ENCODE data around the gene RASAL2.
"Not testable (repeated sequence)": the region's sequence is repeated elsewhere in the genome, so short reads cannot be mapped to it uniquely, and the experiment has no call there.

The RASAL2 gene

DNA sequence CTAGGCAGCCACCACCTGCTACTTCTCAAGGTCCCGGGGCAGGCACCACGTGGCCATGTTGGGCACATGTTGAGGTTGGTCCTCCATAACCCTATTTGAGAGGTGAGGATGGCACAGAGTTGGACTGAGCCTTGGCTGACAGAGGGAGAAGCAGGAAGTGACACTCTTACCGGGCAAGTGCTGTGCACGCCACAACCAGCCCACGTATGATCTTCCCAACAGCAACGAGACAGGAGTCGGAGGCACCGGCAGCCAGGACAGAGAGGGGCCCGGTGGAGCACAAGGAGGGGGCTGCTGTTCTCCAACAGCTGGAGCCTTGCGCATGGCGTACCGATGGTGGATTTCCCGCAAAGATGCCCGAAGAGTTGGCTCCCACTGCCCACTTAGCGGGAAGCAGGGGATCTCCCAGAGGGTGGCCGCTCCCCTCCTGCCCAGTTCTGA, 399.4 kb downstream of the RASAL2 start:
- no peak overlapping the region for H3K4me3 Mint-ChIP-seq
- no peaks in the 10 kb centered on the region for H3K4me1 Mint-ChIP-seq
- ATAC-seq (replicated peaks): no peak
- H3K27me3 Mint-ChIP-seq: peaks cover 0 to 4% of the 10 kb centered on the region in 2 donors
- DNase-seq: no peak
- H3K36me3 Mint-ChIP-seq: no peaks in the 10 kb centered on the region
- no peaks in the 10 kb centered on the region for H3K9me3 Mint-ChIP-seq
- H3K27ac Mint-ChIP-seq: no peak overlapping the region

DNA sequence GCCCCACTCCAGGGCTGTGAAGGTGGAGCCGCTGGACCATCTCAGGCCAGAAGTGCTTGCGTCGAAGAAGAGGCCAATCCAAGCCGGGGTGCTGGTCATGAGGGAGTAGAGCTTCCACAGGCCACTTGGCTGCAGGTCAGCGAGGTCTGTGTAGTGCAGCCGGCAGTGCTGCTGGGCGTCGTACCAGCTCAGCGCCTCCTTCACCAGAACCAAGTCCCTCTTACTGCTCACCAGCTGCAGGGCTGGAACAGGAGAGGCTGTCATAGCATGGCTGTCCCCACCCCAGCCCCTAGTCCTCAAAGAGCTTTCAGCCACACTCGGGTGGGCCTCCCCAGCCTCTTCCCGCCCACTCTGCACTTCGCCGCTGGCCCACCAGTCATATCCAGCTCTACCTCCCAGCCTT, 400.7 kb downstream of the RASAL2 start:
- no peaks in the 10 kb centered on the region for H3K27me3 Mint-ChIP-seq
- ATAC-seq (replicated peaks) (no peak), DNase-seq (no peak)
- no peak overlapping the region for H3K4me3 Mint-ChIP-seq
- H3K27ac Mint-ChIP-seq: no peak overlapping the region
- no peaks in the 10 kb centered on the region for H3K36me3 Mint-ChIP-seq
- no peaks in the 10 kb centered on the region for H3K9me3 Mint-ChIP-seq
- no peaks in the 10 kb centered on the region for H3K4me1 Mint-ChIP-seq

DNA sequence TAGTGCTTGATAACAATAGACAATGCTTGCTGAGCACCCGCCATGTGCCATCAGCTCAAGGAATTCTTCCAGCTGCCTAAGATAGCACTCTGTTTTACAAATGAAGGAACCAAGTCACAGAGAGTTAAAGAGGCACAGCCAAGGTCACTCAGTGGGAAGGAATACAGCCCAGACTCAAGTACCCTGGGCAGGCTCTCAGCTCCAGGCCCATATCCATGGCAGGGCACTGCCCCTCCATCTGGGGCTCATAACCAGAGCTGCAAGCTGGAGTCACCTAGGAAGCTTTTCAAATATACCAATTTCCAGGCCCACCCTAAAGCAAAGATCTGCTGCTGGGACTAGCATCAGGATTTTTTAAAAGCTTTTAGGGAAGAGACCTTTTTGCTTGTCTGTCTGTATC, 401.3 kb downstream of the RASAL2 start:
- no peak for ATAC-seq (replicated peaks)
- Mint-ChIP-seq H3K27ac (no peak overlapping the region), H3K27me3 (no peaks in the 10 kb centered on the region), H3K4me1 (no peaks in the 10 kb centered on the region), H3K4me3 (no peak overlapping the region), H3K9me3 (no peaks in the 10 kb centered on the region), H3K36me3 (no peaks in the 10 kb centered on the region)
- DNase-seq: no peak

DNA sequence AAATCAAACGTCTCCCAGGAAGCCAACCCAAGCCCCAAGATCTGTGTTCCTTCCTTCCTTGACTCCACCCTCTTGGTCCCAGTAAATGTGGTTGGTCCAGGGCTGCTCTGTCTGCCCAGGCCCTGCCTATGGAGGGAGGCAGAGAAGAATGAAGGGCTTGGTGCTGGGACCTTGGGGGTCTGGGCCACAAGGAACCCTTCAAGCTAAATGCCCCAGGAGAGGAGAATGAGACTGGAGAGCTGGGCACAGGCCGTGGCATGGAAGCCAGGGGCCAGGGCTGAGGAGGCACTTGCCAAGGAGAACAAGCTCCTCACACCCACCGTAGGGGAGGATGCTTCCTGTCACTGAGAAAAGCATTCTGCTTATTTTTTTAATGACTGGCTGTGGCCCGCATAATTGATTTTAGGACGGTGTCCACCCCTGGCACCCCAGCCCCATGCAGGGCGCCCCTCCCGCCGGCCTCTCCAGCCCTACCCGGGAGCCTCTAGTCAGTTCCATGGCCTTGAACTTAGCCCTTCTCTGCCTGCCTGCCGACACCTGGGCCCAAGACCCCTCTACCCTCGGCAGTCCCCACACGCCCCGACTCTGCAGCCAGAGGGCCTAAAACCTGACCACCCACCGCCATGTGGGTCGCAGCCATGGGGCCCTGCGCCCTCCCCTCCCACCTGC, 402.0 kb downstream of the RASAL2 start:
- no peaks in the 10 kb centered on the region for H3K4me1 Mint-ChIP-seq
- no peaks in the 10 kb centered on the region for H3K9me3 Mint-ChIP-seq
- no peak for ATAC-seq (replicated peaks)
- no peak overlapping the region for H3K4me3 Mint-ChIP-seq
- H3K27ac Mint-ChIP-seq: no peak overlapping the region
- H3K27me3 Mint-ChIP-seq: no peaks in the 10 kb centered on the region
- no peaks in the 10 kb centered on the region for H3K36me3 Mint-ChIP-seq
- DNase-seq: no peak

DNA sequence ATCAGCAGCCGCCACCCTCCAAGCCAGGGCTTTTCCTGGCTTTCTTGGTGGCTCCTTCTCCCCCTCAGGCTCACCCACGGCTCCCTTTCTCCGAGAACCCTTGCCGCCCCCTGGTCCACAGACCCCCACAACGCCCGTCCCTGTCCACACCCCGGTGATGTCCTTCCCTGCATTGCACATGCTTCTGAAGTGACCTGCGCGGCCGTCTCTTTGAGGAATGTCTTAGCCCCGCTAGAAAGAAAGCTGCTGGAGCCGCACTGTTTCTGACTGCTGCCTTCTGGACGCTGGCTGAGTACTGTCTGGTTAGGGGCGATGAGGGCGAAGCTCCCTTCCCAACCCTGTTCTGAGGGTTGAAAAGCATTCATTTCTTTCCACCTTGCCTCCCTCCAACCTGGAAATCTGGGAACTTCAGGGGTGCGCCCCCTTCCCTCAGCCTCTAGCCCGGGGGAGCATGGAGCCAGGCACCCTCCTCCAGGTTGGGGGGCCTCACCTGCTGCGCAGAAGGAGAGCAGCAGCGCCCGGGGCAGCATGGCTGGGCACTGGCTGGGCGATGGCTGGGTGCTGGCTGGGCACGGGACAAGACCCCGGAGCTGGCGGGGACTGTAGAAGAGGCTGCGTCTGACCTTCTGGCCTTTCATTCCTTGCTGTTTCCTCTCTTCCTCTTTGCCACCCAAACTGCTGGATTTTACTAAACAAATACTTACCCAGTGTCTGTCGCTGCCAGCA, 402.7 kb downstream of the RASAL2 start, which contains the start of gene CLEC20A:
Gene CLEC20A, minus strand, starts transcription at position 555 of the 726 bp plus-strand sequence. Its CDS starts 25 bp downstream, at position 530.
- Mint-ChIP-seq H3K36me3 (no peaks in the 10 kb centered on the region), H3K27me3 (no peaks in the 10 kb centered on the region), H3K27ac (no peak within 1 kb of the TSS), H3K4me3 (no peak within 1 kb of the TSS), H3K9me3 (no peaks in the 10 kb centered on the region), H3K4me1 (peaks cover 1 to 2% of the 10 kb centered on the region in 2 donors)
- no peak for DNase-seq
- ATAC-seq (replicated peaks): no peak

- ATAC-seq (replicated peaks): no peak
- no peak overlapping the region for H3K4me3 Mint-ChIP-seq
- H3K36me3 Mint-ChIP-seq: no peaks in the 10 kb centered on the region
- no peaks in the 10 kb centered on the region for H3K9me3 Mint-ChIP-seq
- peaks cover 3 to 5% of the 10 kb centered on the region in 2 donors for H3K4me1 Mint-ChIP-seq
- no peak overlapping the region for H3K27ac Mint-ChIP-seq
- no peaks in the 10 kb centered on the region for H3K27me3 Mint-ChIP-seq
- no peak for DNase-seq
Measured at GRCh38 chr1:178497903-178498478, 404.1 kb downstream of the RASAL2 start.

GRCh38 chr1:178498896-178499675, 405.2 kb downstream of the RASAL2 start:
- ATAC-seq (replicated peaks) (no peak), DNase-seq (no peak)
- Mint-ChIP-seq H3K36me3 (no peaks in the 10 kb centered on the region), H3K9me3 (no peaks in the 10 kb centered on the region), H3K4me1 (peaks cover 3 to 5% of the 10 kb centered on the region in 2 donors), H3K4me3 (no peak overlapping the region), H3K27me3 (peaks cover 4 to 7% of the 10 kb centered on the region in 2 donors), H3K27ac (no peak overlapping the region)

GRCh38 chr1:178500091-178500770, 406.3 kb downstream of the RASAL2 start:
- H3K9me3 Mint-ChIP-seq: no peaks in the 10 kb centered on the region
- no peak overlapping the region for H3K4me3 Mint-ChIP-seq
- ATAC-seq (replicated peaks) (no peak), DNase-seq (no peak)
- H3K4me1 Mint-ChIP-seq: peaks cover 3 to 5% of the 10 kb centered on the region in 2 donors
- H3K27ac Mint-ChIP-seq: no peak overlapping the region
- peaks cover 5 to 10% of the 10 kb centered on the region in 2 donors for H3K27me3 Mint-ChIP-seq
- H3K36me3 Mint-ChIP-seq: no peaks in the 10 kb centered on the region

DNA sequence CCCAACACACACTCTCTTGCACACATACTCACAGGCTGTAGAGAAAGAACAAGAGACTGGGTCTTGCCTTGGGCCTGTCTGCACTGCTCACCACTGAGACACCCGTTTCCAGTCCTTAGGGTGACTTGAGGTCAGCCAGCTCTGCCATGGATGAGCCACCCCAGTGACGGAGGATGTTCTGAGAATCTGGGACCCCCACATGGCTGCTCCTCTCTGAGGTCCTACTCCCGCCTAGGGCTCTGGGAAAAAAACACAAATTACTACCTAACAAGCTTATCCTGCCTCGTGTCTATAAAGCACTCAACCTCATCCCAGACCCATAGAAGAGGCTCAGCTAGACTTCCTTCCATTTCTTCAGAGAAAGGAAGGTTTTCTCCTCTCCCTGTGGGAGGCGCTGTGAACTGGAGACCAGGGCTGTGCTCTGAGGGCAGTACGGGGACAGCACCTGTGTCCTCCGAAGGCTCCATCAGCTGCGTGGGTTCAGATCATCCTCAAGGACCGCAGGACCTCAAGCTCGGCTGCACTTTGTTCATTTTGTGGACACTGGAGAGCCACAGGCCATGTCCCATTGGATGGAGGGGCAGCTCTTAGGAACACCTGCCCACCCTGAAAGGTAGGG, 407.1 kb downstream of the RASAL2 start:
- H3K27ac Mint-ChIP-seq: no peak overlapping the region
- H3K4me1 Mint-ChIP-seq: peaks cover 3 to 5% of the 10 kb centered on the region in 2 donors
- ATAC-seq (replicated peaks) (peak; percentile 8 to 22), DNase-seq (no peak)
- peaks cover 6 to 10% of the 10 kb centered on the region in 2 donors for H3K27me3 Mint-ChIP-seq
- H3K4me3 Mint-ChIP-seq: no peak overlapping the region
- no peaks in the 10 kb centered on the region for H3K36me3 Mint-ChIP-seq
- no peaks in the 10 kb centered on the region for H3K9me3 Mint-ChIP-seq

GRCh38 chr1:178501705-178502329, 407.9 kb downstream of the RASAL2 start:
- DNase-seq (peak; percentile 44), ATAC-seq (replicated peaks) (peak; percentile 93 to 96)
- Mint-ChIP-seq H3K27me3 (peaks cover 10% of the 10 kb centered on the region in 2 donors), H3K9me3 (no peaks in the 10 kb centered on the region), H3K4me3 (no peak overlapping the region), H3K4me1 (peaks cover 3 to 5% of the 10 kb centered on the region in 2 donors), H3K36me3 (no peaks in the 10 kb centered on the region), H3K27ac (peak overlapping the region; percentile 68)

- peaks cover 10% of the 10 kb centered on the region in 2 donors for H3K27me3 Mint-ChIP-seq
- H3K9me3 Mint-ChIP-seq: no peaks in the 10 kb centered on the region
- DNase-seq (no peak), ATAC-seq (replicated peaks) (no peak)
- H3K27ac Mint-ChIP-seq: no peak overlapping the region
- no peaks in the 10 kb centered on the region for H3K36me3 Mint-ChIP-seq
- no peak overlapping the region for H3K4me3 Mint-ChIP-seq
- H3K4me1 Mint-ChIP-seq: peaks cover 3 to 5% of the 10 kb centered on the region in 2 donors
Measured at GRCh38 chr1:178502330-178502714, 408.4 kb downstream of the RASAL2 start.

DNA sequence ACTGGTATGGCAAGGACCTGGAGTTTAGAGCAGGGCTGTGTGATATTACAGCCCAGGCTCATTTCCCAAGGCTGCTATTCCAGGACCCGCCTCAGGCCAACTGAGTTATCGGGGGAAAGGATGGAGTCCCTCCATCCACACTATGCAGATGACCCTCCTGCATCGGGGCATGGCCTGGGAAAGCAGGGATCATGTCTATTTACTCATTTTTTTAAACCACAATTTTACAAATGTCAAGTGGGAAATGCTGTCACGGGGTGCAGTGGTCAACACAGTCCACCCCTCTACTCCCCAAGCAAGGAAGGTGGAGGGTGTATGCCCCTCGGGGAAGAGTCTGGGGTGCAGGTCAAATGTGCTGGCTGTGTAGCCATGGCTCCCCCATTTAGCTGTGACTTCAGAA, 409.0 kb downstream of the RASAL2 start:
- peaks cover 10% of the 10 kb centered on the region in 2 donors for H3K27me3 Mint-ChIP-seq
- no peak overlapping the region for H3K4me3 Mint-ChIP-seq
- ATAC-seq (replicated peaks): no peak
- no peaks in the 10 kb centered on the region for H3K36me3 Mint-ChIP-seq
- no peak overlapping the region for H3K27ac Mint-ChIP-seq
- DNase-seq: no peak
- no peaks in the 10 kb centered on the region for H3K9me3 Mint-ChIP-seq
- H3K4me1 Mint-ChIP-seq: peaks cover 3 to 5% of the 10 kb centered on the region in 2 donors

DNA sequence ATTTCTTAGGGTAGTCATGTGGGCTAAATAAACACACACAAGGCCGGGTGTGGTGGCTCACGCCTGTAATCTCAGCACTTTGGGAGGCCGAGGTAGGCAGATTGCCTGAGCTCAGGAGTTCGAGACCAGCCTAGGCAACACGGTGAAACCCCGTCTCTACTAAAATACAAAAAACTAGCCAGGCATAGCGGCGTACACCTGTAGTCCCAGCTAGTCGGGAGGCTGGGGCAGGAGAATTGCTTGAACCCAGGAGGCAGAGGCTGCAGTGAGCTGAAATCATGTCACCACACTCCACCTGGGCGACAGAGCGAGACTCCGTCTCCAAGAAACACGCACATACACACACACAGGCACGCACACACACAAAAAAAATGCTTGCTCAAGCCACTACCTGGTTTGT, 409.4 kb downstream of the RASAL2 start:
- not testable (repeated sequence) for H3K27ac Mint-ChIP-seq; H3K9me3 Mint-ChIP-seq; H3K4me1 Mint-ChIP-seq; ATAC-seq (replicated peaks); H3K4me3 Mint-ChIP-seq; DNase-seq; H3K36me3 Mint-ChIP-seq
- H3K27me3 Mint-ChIP-seq: peaks cover 10% of the 10 kb centered on the region in 2 donors

All from stimulated activated naive B cell treated with anti-CD40 and anti-IgM and Interleukin-4, amounts not matched to agents 10 μg/mL and 1 μg/mL and 100 μg/mL, for 72 hours (primary cell).